A673 (cell line): Measurements from ENCODE around the gene FILIP1. TPM values are rescaled to one million over a fixed set of nuclear protein-coding genes. Genes with fewer than 3 reads are reported as not detected.

Source experiments
- BruUV-seq: library from RNA; stranded (reverse); fragments of 400-500 nt; replicated peaks from 2 replicates; lab custom pipeline; 2021; lab: Mats Ljungman, UMichigan
- CTCF ChIA-PET: fragments of 300-600 bp; sonication (Branson Sonifier 250); formaldehyde crosslinking; loops from one replicate; lab custom pipeline; 2022; ENCODE audit warnings: antibody characterized with exemption; lab: Charles Lee
- POLR2A ChIA-PET: fragments of 300-600 bp; sonication (Branson Sonifier 250); formaldehyde crosslinking; loops from one replicate; lab custom pipeline; 2022; ENCODE audit warnings: antibody characterized with exemption; ENCODE audit not compliant: low non-redundant PET; lab: Charles Lee
- DNase-seq: peaks from one replicate; pipeline ENCODE4 v3.0.0-alpha.2; 2015; ENCODE audit warnings: low spot score
- H3K27ac ChIP-seq: fragments of 200-600 bp; sonication (generic); 2 replicates; pipeline ENCODE4 v1.5.1; 2016; ENCODE audit warnings: mixed run types, low read depth, mild to moderate bottlenecking, mixed read lengths, antibody characterized with exemption, low read length; ENCODE audit not compliant: poor library complexity, severe bottlenecking
- H3K27me3 ChIP-seq: fragments of 200-600 bp; sonication (generic); replicated peaks from 2 replicates; pipeline ENCODE4 v1.6.1; 2017; ENCODE audit warnings: mixed run types, low read depth, mild to moderate bottlenecking, mixed read lengths, antibody characterized with exemption, low read length; ENCODE audit not compliant: insufficient read depth, poor library complexity
- H3K36me3 ChIP-seq: fragments of 200-600 bp; sonication (generic); 2 replicates; pipeline ENCODE4 v1.6.1; 2016; ENCODE audit warnings: mixed run types, mild to moderate bottlenecking, mixed read lengths, antibody characterized with exemption, low read length; ENCODE audit not compliant: insufficient read depth, poor library complexity, severe bottlenecking
- H3K4me1 ChIP-seq: fragments of 200-600 bp; sonication (generic); 2 replicates; pipeline ENCODE4 v1.6.1; 2017; ENCODE audit warnings: mixed run types, mild to moderate bottlenecking, mixed read lengths, antibody characterized with exemption, low read length; ENCODE audit not compliant: insufficient read depth, poor library complexity, severe bottlenecking
- H3K4me3 ChIP-seq: fragments of 200-600 bp; sonication (generic); 2 replicates; pipeline ENCODE4 v1.5.1; 2016; ENCODE audit warnings: low read depth, mixed run types, mild to moderate bottlenecking, mixed read lengths, low read length; ENCODE audit not compliant: poor library complexity, severe bottlenecking
- H3K9me3 ChIP-seq: fragments of 200-600 bp; sonication (generic); 2 replicates; pipeline ENCODE4 v1.6.1; 2016; ENCODE audit warnings: mixed run types, low read depth, mild to moderate bottlenecking, mixed read lengths, antibody characterized with exemption, low read length; ENCODE audit not compliant: poor library complexity, severe bottlenecking
- EZH2 ChIP-seq: fragments of 200-600 bp; sonication (generic); IDR thresholded peaks from 2 replicates; pipeline ENCODE4 v1.6.1; 2017; ENCODE audit warnings: borderline replicate concordance, low read depth, mild to moderate bottlenecking, mixed read lengths, antibody characterized with exemption, low read length; ENCODE audit not compliant: poor library complexity, severe bottlenecking
- intact Hi-C: fragments of 100-400 bp; cut with micrococcal nuclease; formaldehyde crosslinking; loops from one replicate; pipeline ENCODE4 v1.10.0; 2022; ENCODE audit not compliant: unreplicated experiment
- total RNA-seq: library from RNA; stranded (reverse); gene quantifications from 2 replicates; pipeline ENCODE4 v1.2.3, GENCODE V29; 2021
- TF ChIP-seq, protein P1 (sequence below): fragments of 300-800, 200-600 bp; sonication (generic); conservative IDR thresholded peaks from 2 replicates; pipeline ENCODE4 v1.5.1; 2017; ENCODE audit warnings: low read depth, mild to moderate bottlenecking, antibody characterized with exemption, low read length, moderate library complexity, mixed read lengths

FILIP1 gene
- total RNA-seq, 1 experiment from 2014 or later, result 0.32 TPM

DNA sequence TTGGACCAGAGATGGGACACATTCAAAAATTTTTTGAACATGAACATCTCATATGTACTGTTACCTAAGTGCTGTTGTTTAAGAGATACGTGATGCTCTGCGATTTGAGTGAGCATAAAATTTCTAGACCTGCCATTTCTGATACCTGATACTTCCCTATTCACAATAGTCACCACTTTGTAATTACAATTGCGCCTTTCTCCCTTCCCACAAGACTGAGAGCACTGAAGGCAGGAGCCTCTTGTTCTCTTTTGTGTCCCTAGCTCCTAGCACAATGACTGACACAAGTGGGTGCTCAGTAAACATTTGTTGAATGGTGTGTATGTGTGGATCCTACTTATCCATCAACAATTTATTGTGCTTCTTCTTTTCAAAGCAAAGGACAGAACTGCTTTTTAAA, 116.2 kb downstream of the FILIP1 start:
- H3K9me3 ChIP-seq, result no peaks in the 10 kb centered on the region
- CTCF ChIA-PET, result no interaction called here
- H3K36me3 ChIP-seq, result no peaks in the 10 kb centered on the region
- POLR2A ChIA-PET, result no interaction called here
- peaks cover 15% of the 10 kb centered on the region for H3K4me1 ChIP-seq
- H3K4me3 ChIP-seq, result no peak overlapping the region
- no peaks in the 10 kb centered on the region for H3K27me3 ChIP-seq
- no peak overlapping the region for H3K27ac ChIP-seq
- TF ChIP-seq EZH2, result no peak
- TF ChIP-seq, protein P1, sequence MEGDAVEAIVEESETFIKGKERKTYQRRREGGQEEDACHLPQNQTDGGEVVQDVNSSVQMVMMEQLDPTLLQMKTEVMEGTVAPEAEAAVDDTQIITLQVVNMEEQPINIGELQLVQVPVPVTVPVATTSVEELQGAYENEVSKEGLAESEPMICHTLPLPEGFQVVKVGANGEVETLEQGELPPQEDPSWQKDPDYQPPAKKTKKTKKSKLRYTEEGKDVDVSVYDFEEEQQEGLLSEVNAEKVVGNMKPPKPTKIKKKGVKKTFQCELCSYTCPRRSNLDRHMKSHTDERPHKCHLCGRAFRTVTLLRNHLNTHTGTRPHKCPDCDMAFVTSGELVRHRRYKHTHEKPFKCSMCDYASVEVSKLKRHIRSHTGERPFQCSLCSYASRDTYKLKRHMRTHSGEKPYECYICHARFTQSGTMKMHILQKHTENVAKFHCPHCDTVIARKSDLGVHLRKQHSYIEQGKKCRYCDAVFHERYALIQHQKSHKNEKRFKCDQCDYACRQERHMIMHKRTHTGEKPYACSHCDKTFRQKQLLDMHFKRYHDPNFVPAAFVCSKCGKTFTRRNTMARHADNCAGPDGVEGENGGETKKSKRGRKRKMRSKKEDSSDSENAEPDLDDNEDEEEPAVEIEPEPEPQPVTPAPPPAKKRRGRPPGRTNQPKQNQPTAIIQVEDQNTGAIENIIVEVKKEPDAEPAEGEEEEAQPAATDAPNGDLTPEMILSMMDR, result no peak
- intact Hi-C loops, result no loop called here
- DNase-seq, result no peak
- BruUV-seq, result no TSS peak

DNA sequence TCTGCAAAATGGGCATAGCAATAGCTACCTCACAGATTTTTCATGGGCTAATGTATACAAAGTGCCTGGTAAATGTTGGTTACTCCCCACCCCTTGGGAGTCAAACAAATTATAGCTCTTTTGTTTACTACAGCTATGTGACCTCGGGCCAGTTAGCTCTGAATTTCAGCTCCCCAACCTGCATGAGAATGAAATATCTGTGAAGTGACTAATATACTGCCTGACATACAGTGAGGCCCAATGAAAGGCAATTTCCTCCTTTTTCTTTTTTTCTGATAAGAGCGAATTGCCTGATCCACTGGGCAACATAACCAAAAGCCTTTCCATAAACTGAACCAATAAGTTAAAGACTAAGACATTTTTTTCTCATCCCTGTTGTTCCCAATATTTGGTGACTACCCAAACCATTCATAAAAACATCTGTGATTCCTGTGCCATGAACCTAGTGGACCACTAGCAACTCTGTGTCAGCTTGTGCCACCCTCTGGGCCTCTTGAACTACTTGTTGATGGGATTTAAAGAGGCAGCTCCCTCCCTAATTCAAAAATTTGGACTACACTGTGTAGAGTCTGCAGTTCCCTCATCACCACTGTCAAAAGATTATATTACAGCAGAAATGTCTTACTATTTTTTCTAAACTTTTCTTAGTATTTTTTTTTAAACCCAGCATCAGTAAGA, 117.1 kb downstream of the FILIP1 start:
- Histone ChIP-seq H3K9me3 (no peaks in the 10 kb centered on the region), H3K4me1 (peaks cover 6% of the 10 kb centered on the region), H3K27me3 (no peaks in the 10 kb centered on the region), H3K4me3 (no peak overlapping the region), H3K36me3 (no peaks in the 10 kb centered on the region), H3K27ac (no peak overlapping the region)
- DNase-seq, result no peak
- BruUV-seq, result no TSS peak
- ChIA-PET CTCF (no interaction called here), POLR2A (no interaction called here)
- TF ChIP-seq EZH2, result no peak
- intact Hi-C loops, result no loop called here

DNA sequence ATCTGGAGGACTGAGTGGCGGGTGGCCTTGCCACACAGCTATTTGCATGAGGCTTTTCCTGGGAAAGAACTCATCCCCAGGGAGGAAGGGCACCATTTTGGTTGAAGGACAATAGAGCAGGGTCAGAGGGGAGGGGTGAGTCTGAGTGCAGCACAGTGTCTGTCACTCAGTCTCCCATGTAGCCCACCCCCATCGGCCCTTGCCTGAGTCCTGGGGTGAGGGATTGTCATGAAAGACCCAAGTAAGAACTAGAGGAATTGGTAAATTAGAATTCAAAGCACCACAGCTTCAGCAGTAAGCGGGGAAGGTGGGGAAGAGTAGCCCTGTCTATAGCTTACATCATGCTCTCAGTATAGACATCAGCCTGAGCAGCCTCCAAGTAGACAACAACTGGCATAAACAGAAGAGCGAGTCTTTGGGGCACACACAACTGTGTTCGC, 118.6 kb downstream of the FILIP1 start:
- no peaks in the 10 kb centered on the region for H3K9me3 ChIP-seq

More for the DNA sequence above, 118.6 kb downstream of the FILIP1 start:
- H3K4me1 ChIP-seq, result peaks cover 5% of the 10 kb centered on the region
- no TSS peak for BruUV-seq
- H3K27me3 ChIP-seq, result no peaks in the 10 kb centered on the region
- H3K4me3 ChIP-seq, result no peak overlapping the region
- intact Hi-C loops, result no loop called here
- ChIA-PET POLR2A (no interaction called here), CTCF (no interaction called here)
- H3K36me3 ChIP-seq, result no peaks in the 10 kb centered on the region
- TF ChIP-seq, protein P1, result no peak
- TF ChIP-seq EZH2, result no peak
- H3K27ac ChIP-seq, result no peak overlapping the region
- DNase-seq, result no peak
